ENCODE results near the gene TSPEAR.

TSPEAR gene

DNA sequence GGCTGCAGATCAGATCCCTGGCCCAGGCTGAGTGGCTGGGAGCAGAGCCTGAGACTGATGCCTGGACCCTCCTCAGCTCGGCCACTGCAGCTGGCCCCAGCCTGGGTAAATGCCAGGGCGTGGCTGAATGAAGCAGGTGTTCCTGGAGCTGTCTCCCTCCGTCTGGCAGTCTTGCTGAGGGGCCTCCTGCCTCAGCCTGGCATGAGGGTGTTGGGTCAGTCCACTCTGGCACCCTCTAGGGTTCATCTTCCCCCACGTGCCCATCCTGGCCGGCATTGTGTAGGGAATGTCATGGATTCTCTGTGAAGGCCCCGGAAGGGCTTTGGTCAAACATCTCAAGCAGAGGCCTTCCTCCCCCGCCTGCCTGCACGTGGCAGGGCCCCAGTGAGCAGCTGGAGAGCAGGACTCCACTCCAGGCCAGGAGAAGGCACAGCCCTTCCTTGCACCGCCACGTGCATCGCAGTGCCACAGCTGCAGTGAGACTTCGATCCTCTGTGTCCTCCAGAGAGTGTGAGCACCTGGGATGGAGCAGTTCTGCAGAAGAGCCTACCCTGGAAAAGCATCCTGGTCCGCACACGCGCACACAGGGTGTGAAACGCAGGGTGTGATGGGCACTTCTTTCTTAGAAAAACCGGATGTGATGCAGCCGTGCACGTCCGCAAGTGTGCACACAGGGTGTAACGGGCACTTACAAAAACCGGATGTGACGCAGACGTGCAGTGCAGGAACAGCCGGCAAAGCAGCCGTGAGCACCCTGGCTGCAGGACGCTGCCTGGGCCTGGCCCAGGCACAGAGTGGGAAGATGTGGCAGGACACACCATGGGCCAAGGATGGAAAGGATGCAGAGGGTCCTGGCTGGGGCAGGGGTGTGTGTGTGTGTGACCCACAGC is 142.5 kb downstream of the TSPEAR start:
- no peak overlapping the region for H3K4me3 ChIP-seq (ENCODE audit: low read depth, low read length)
- DNase-seq (ENCODE audit: low read depth) = no peak
- TF ChIP-seq POLR2A (IDR thresholded peaks at IDR 0.05; ENCODE audit: extremely low read depth, insufficient read length) (no peak), MYC (IDR thresholded peaks at IDR 0.05; ENCODE audit: low read depth, low read length) (no peak)
- TF ChIP-seq, protein P1, sequence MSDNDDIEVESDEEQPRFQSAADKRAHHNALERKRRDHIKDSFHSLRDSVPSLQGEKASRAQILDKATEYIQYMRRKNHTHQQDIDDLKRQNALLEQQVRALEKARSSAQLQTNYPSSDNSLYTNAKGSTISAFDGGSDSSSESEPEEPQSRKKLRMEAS (IDR thresholded peaks at IDR 0.05; ENCODE audit: low read depth, low read length) = no peak
- TF ChIP-seq, protein P2, sequence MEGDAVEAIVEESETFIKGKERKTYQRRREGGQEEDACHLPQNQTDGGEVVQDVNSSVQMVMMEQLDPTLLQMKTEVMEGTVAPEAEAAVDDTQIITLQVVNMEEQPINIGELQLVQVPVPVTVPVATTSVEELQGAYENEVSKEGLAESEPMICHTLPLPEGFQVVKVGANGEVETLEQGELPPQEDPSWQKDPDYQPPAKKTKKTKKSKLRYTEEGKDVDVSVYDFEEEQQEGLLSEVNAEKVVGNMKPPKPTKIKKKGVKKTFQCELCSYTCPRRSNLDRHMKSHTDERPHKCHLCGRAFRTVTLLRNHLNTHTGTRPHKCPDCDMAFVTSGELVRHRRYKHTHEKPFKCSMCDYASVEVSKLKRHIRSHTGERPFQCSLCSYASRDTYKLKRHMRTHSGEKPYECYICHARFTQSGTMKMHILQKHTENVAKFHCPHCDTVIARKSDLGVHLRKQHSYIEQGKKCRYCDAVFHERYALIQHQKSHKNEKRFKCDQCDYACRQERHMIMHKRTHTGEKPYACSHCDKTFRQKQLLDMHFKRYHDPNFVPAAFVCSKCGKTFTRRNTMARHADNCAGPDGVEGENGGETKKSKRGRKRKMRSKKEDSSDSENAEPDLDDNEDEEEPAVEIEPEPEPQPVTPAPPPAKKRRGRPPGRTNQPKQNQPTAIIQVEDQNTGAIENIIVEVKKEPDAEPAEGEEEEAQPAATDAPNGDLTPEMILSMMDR (IDR thresholded peaks at IDR 0.05; ENCODE audit: low read depth, low read length) = no peak

DNA sequence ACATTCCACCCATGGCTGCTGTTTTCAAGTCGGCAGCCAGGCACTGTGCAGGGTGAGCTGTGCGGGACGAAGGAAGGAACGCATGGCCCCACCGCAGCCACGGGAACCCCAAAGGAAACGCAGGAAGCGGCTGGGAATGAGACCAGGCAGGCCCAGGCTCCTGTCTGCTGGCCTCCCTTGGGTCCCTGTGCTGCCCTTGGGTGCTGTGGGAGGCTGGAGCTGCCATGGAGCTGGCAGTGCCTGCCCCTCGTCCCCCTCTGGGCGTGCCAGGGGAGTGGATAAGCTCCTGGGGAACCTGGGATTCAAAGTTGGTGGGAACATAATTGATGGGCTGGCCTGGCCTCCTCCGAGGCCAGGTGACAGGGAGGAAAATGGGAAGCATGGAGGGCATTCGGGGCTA is 143.1 kb downstream of the TSPEAR start:
- H3K4me3 ChIP-seq (ENCODE audit: low read depth, low read length) = no peak overlapping the region
- DNase-seq (ENCODE audit: low read depth) = no peak
- no peak for TF ChIP-seq MYC (IDR thresholded peaks at IDR 0.05; ENCODE audit: low read depth, low read length)
- TF ChIP-seq, protein P1 (IDR thresholded peaks at IDR 0.05; ENCODE audit: low read depth, low read length) = no peak
- TF ChIP-seq, protein P2 (IDR thresholded peaks at IDR 0.05; ENCODE audit: low read depth, low read length) = no peak
- no peak for TF ChIP-seq POLR2A (IDR thresholded peaks at IDR 0.05; ENCODE audit: extremely low read depth, insufficient read length)

DNA sequence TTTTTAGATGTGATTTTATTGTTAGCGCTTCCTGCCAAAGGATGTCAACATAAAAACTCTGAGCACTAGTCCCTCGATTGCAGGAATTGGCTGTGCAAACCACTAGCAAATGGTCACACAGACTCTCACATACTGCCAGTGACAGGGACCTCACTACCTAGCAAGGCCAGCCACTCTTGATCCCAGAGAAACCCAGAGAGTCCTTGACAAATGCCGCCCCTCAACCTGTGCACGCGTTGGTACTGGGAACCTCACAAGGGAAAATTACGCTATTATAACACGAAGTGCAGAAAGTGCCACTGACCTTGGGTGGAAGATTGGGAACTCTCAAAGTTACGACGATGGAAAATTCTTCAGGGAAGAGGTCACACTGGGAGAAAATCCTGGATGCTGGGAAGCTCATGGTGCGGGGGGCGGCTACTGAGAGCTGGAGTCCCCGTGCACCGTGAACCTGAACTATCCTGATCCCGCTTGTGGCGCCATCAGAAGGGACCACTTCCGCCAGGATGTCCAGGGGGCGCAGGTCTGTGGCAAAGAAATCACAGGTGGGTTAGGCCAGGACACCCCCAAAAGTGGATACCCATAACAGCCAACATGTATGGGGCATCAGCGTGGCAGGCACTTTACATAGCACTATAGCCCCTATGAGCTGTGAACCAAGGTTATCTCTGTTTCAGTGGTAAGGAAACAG is 143.7 kb downstream of the TSPEAR start:
- H3K4me3 ChIP-seq (ENCODE audit: low read depth, low read length) = no peak overlapping the region
- TF ChIP-seq MYC (IDR thresholded peaks at IDR 0.05; ENCODE audit: low read depth, low read length) (no peak), POLR2A (IDR thresholded peaks at IDR 0.05; ENCODE audit: extremely low read depth, insufficient read length) (no peak)
- TF ChIP-seq, protein P2 (IDR thresholded peaks at IDR 0.05; ENCODE audit: low read depth, low read length) = no peak
- TF ChIP-seq, protein P1 (IDR thresholded peaks at IDR 0.05; ENCODE audit: low read depth, low read length) = no peak
- no peak for DNase-seq (ENCODE audit: low read depth)

DNA sequence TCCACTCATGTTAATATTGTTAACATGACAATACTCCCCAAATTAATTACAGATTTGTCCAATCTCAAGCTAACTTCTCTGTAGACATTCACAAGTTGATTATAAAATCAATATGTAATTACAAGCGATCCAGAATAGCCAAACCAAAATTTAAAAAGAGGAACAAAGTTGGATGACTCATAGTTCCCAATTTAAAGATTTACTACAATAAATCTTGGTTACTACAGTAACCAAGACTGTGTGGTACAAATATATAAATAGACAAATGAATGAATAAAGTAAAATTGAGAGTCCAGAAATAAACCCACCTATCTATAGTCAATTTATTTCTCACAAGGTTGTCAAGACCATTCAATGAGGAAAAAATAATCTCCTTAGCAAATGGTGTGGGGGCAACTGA is 145.0 kb downstream of the TSPEAR start:
- DNase-seq (ENCODE audit: low read depth) = peak; percentile 58
- H3K4me3 ChIP-seq (ENCODE audit: low read depth, low read length) = no peak overlapping the region
- TF ChIP-seq, protein P1 (IDR thresholded peaks at IDR 0.05; ENCODE audit: low read depth, low read length) = no peak
- TF ChIP-seq MYC (IDR thresholded peaks at IDR 0.05; ENCODE audit: low read depth, low read length) (no peak), POLR2A (IDR thresholded peaks at IDR 0.05; ENCODE audit: extremely low read depth, insufficient read length) (no peak)
- TF ChIP-seq, protein P2 (IDR thresholded peaks at IDR 0.05; ENCODE audit: low read depth, low read length) = no peak

DNA sequence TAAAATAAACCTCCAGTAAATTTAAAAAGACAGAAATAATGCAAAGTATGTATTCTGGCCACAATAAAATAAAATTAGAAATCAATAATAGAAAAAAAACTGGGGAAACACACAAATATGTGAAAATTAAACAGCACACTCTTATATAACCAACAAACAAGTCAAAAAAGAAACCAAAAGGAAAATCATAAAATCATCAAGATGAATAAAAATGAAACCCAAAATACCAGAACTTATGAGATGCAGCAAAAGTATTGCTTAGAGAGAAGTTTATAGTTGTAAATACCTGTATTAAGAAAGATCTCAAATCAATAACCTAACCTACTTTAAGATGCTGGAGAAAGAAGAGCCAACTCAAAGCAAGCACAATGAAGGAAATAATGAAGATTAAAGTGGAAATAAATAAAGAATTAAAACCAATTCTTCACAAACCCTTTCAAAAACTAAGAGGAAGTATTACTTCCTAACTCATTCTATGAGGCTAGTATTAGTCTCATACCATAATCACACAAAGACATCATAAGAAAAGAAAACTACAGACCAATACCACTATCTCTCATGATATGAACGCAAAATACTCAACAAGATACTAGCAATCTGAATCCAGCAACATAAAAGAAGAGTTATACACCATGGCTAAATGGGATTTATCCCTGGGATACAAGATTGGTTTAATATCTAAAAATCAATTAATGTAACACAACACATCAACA is 146.3 kb downstream of the TSPEAR start:
- no peak for DNase-seq (ENCODE audit: low read depth)
- TF ChIP-seq POLR2A (IDR thresholded peaks at IDR 0.05; ENCODE audit: extremely low read depth, insufficient read length) = no peak

DNA sequence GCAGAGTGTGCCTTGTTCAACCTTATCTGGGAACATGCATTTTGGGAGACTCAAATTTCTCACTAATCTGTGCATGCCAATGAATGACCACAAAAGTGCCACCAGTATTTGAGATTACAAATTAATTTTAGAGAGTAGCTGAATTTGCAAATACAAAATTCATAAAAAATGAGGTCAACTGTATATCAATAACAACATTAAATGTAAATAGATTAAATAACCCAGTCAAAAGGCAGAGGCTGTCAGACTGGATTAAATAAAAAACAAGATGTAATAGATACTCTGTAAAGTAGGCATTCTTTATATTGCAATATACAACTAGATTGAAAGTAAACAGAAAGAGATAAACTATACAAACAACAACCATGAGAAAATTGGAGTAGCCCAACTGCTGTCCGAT is 147.3 kb downstream of the TSPEAR start:
- no peak for TF ChIP-seq MYC (IDR thresholded peaks at IDR 0.05; ENCODE audit: low read depth, low read length)
- TF ChIP-seq, protein P1 (IDR thresholded peaks at IDR 0.05; ENCODE audit: low read depth, low read length) = no peak
- TF ChIP-seq, protein P2 (IDR thresholded peaks at IDR 0.05; ENCODE audit: low read depth, low read length) = no peak
- no peak for TF ChIP-seq POLR2A (IDR thresholded peaks at IDR 0.05; ENCODE audit: extremely low read depth, insufficient read length)

More for the DNA sequence above, 146.3 kb downstream of the TSPEAR start:
- H3K4me3 ChIP-seq (ENCODE audit: low read depth, low read length) = no peak overlapping the region

More for the DNA sequence above, 147.3 kb downstream of the TSPEAR start:
- no peak overlapping the region for H3K4me3 ChIP-seq (ENCODE audit: low read depth, low read length)
- no peak for DNase-seq (ENCODE audit: low read depth)

Data from NB4 (cell line).